NB4 (cell line): ENCODE measurements around the gene SMNDC1.
"Not testable (repeated sequence)": the region's sequence is repeated elsewhere in the genome, so short reads cannot be mapped to it uniquely, and the experiment has no call there.

Experiments
- CTCF ChIP-seq: IDR thresholded peaks from one replicate; pipeline ENCODE4 v1.5.1; 2012; ENCODE audit warnings: low read depth, low read length
- POLR2A ChIP-seq: IDR thresholded peaks from 2 replicates; pipeline ENCODE4 v1.6.1; 2011; ENCODE audit warnings: mild to moderate bottlenecking; ENCODE audit not compliant: insufficient read length; ENCODE audit errors: extremely low read depth

- not testable (repeated sequence) for TF ChIP-seq CTCF, POLR2A
These were observed 26.6 kb upstream of the SMNDC1 start for GRCh38 chr10:110331226-110331795.
